A673 (cell line): Measurements from ENCODE around the gene RNF7. TPM values are rescaled to one million over a fixed set of nuclear protein-coding genes. Genes with fewer than 3 reads are reported as not detected.

Experiments used
- BruUV-seq: library from RNA; stranded (reverse); fragments of 400-500 nt; replicated peaks from 2 replicates; lab custom pipeline; 2021; lab: Mats Ljungman, UMichigan
- CTCF ChIA-PET: fragments of 300-600 bp; sonication (Branson Sonifier 250); formaldehyde crosslinking; loops from one replicate; lab custom pipeline; 2022; ENCODE audit warnings: antibody characterized with exemption; lab: Charles Lee
- POLR2A ChIA-PET: fragments of 300-600 bp; sonication (Branson Sonifier 250); formaldehyde crosslinking; loops from one replicate; lab custom pipeline; 2022; ENCODE audit warnings: antibody characterized with exemption; ENCODE audit not compliant: low non-redundant PET; lab: Charles Lee
- DNase-seq: peaks from one replicate; pipeline ENCODE4 v3.0.0-alpha.2; 2015; ENCODE audit warnings: low spot score
- H3K27ac ChIP-seq: fragments of 200-600 bp; sonication (generic); 2 replicates; pipeline ENCODE4 v1.5.1; 2016; ENCODE audit warnings: mixed run types, low read depth, mild to moderate bottlenecking, mixed read lengths, antibody characterized with exemption, low read length; ENCODE audit not compliant: poor library complexity, severe bottlenecking
- H3K27me3 ChIP-seq: fragments of 200-600 bp; sonication (generic); replicated peaks from 2 replicates; pipeline ENCODE4 v1.6.1; 2017; ENCODE audit warnings: mixed run types, low read depth, mild to moderate bottlenecking, mixed read lengths, antibody characterized with exemption, low read length; ENCODE audit not compliant: insufficient read depth, poor library complexity
- H3K36me3 ChIP-seq: fragments of 200-600 bp; sonication (generic); 2 replicates; pipeline ENCODE4 v1.6.1; 2016; ENCODE audit warnings: mixed run types, mild to moderate bottlenecking, mixed read lengths, antibody characterized with exemption, low read length; ENCODE audit not compliant: insufficient read depth, poor library complexity, severe bottlenecking
- H3K4me1 ChIP-seq: fragments of 200-600 bp; sonication (generic); 2 replicates; pipeline ENCODE4 v1.6.1; 2017; ENCODE audit warnings: mixed run types, mild to moderate bottlenecking, mixed read lengths, antibody characterized with exemption, low read length; ENCODE audit not compliant: insufficient read depth, poor library complexity, severe bottlenecking
- H3K4me3 ChIP-seq: fragments of 200-600 bp; sonication (generic); 2 replicates; pipeline ENCODE4 v1.5.1; 2016; ENCODE audit warnings: low read depth, mixed run types, mild to moderate bottlenecking, mixed read lengths, low read length; ENCODE audit not compliant: poor library complexity, severe bottlenecking
- H3K9me3 ChIP-seq: fragments of 200-600 bp; sonication (generic); 2 replicates; pipeline ENCODE4 v1.6.1; 2016; ENCODE audit warnings: mixed run types, low read depth, mild to moderate bottlenecking, mixed read lengths, antibody characterized with exemption, low read length; ENCODE audit not compliant: poor library complexity, severe bottlenecking
- EZH2 ChIP-seq: fragments of 200-600 bp; sonication (generic); IDR thresholded peaks from 2 replicates; pipeline ENCODE4 v1.6.1; 2017; ENCODE audit warnings: borderline replicate concordance, low read depth, mild to moderate bottlenecking, mixed read lengths, antibody characterized with exemption, low read length; ENCODE audit not compliant: poor library complexity, severe bottlenecking
- intact Hi-C: fragments of 100-400 bp; cut with micrococcal nuclease; formaldehyde crosslinking; loops from one replicate; pipeline ENCODE4 v1.10.0; 2022; ENCODE audit not compliant: unreplicated experiment
- total RNA-seq: library from RNA; stranded (reverse); gene quantifications from 2 replicates; pipeline ENCODE4 v1.2.3, GENCODE V29; 2021
- TF ChIP-seq, protein P1 (sequence below): fragments of 300-800, 200-600 bp; sonication (generic); conservative IDR thresholded peaks from 2 replicates; pipeline ENCODE4 v1.5.1; 2017; ENCODE audit warnings: low read depth, mild to moderate bottlenecking, antibody characterized with exemption, low read length, moderate library complexity, mixed read lengths

RNF7 gene
- total RNA-seq, 1 experiment from 2014 or later: 123 TPM

DNA sequence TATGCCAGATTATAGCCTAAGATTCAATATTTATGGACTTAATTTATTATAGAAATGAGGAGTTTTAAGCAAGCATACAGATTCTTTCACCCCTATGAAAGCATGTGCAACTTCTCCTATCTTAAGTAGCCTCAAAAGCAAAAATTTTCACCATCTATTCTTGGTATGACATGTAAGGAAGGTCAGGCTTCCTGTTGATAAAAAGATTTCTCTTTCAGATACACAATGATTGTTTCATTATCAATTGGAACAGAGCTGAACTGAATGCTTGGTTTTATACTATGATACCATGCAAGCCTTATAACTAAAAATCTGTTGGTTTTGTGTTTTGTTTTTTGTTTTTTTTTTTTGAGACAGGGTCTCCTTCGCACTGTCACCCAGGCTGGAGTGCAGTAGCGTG is 29.0 kb downstream of the RNF7 start:
- Histone ChIP-seq H3K4me1 (no peaks in the 10 kb centered on the region), H3K36me3 (no peaks in the 10 kb centered on the region), H3K27me3 (no peaks in the 10 kb centered on the region), H3K4me3 (no peak overlapping the region), H3K9me3 (no peaks in the 10 kb centered on the region), H3K27ac (no peak overlapping the region)
- ChIA-PET CTCF (no interaction called here), POLR2A (no interaction called here)
- intact Hi-C loops: no loop called here
- DNase-seq: no peak
- BruUV-seq: no TSS peak
- no peak for TF ChIP-seq EZH2
- TF ChIP-seq, protein P1, sequence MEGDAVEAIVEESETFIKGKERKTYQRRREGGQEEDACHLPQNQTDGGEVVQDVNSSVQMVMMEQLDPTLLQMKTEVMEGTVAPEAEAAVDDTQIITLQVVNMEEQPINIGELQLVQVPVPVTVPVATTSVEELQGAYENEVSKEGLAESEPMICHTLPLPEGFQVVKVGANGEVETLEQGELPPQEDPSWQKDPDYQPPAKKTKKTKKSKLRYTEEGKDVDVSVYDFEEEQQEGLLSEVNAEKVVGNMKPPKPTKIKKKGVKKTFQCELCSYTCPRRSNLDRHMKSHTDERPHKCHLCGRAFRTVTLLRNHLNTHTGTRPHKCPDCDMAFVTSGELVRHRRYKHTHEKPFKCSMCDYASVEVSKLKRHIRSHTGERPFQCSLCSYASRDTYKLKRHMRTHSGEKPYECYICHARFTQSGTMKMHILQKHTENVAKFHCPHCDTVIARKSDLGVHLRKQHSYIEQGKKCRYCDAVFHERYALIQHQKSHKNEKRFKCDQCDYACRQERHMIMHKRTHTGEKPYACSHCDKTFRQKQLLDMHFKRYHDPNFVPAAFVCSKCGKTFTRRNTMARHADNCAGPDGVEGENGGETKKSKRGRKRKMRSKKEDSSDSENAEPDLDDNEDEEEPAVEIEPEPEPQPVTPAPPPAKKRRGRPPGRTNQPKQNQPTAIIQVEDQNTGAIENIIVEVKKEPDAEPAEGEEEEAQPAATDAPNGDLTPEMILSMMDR: no peak

DNA sequence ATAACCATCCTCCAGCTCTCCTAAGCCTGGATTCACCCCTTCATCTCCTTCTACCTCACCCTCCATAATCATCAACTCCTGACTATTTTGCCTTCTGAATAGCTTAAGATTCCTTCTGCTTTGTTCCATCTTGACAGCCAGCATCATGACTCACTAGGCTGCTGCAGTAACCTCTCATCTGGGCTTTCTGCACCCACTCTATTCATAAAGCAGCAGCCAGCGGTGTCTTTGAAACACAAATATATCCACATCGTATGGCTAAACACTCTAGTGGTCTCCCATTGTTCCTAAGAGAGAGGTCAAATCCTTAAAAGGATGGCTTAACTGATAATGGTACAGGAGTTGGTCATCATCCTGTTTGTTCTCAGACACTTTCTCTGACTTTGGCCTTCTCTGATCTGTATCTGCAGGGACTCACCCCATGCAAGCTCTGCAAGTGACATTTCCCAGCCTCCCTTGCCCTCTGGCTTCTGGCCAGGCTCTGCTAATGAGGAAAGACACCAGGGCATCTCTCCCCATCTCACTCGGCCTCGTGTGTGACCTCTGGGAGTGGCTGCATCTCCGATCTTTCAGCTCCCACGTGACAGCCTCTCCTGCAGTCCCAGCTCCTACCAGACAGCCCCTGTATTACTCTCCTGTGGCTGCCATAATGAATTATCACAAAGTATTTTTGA is 31.3 kb downstream of the RNF7 start:
- CTCF ChIA-PET: no interaction called here
- Histone ChIP-seq H3K4me3 (no peak overlapping the region), H3K36me3 (no peaks in the 10 kb centered on the region), H3K4me1 (no peaks in the 10 kb centered on the region), H3K27me3 (no peaks in the 10 kb centered on the region), H3K9me3 (no peaks in the 10 kb centered on the region), H3K27ac (no peak overlapping the region)
- POLR2A ChIA-PET: interaction anchor here (0.5 kb wide), 1 partner anchor 16 kb away, joined by 6 read pairs; no protein-coding TSS in a partner anchor
- intact Hi-C loops: no loop called here
- BruUV-seq: no TSS peak
- DNase-seq: no peak
- no peak for TF ChIP-seq EZH2
- TF ChIP-seq, protein P1: no peak

DNA sequence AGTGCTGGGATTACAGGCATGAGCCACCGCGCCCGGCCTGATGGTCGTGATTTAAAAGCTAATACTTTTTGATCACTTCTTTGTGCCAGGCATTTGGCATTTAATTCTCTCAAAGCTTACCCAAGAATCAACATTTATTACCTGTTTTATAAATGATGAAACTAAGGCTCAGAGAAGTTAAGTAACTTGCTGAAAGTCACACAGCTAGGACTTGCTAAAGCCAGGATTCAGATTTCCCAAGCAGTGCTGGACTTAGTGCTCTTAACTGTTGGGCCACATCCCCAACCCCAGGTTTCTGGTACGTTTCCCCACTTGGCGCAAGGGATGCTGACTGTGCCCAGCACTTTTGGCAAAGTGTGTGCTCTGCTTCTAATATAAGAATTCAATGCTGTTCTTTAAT is 35.6 kb downstream of the RNF7 start:
- H3K9me3 ChIP-seq: no peaks in the 10 kb centered on the region
- intact Hi-C loops: no loop called here
- no peaks in the 10 kb centered on the region for H3K27me3 ChIP-seq
- no peaks in the 10 kb centered on the region for H3K4me1 ChIP-seq
- TF ChIP-seq EZH2: no peak
- TF ChIP-seq, protein P1: no peak
- no TSS peak for BruUV-seq
- H3K4me3 ChIP-seq: no peak overlapping the region
- POLR2A ChIA-PET: no interaction called here
- CTCF ChIA-PET: no interaction called here
- H3K36me3 ChIP-seq: no peaks in the 10 kb centered on the region
- no peak overlapping the region for H3K27ac ChIP-seq
- DNase-seq: no peak
